Ovary (tissue), 3 donors: Measurements from ENCODE around the gene SANBR.

ENCODE experiments used
- CTCF ChIP-seq, 3 donors: fragments of 450-650 bp in 2 of 3; fragments of 200-600 bp in 1 of 3; IDR thresholded peaks; one replicate each; pipeline versions ENCODE4 v1.5.1 to v1.8.0; 2016 to 2022; ENCODE audit warnings: antibody characterized with exemption in 3 of 3, mild to moderate bottlenecking in 1 of 3
- EP300 ChIP-seq: sonication (generic); formaldehyde crosslinking; IDR thresholded peaks from one replicate; pipeline ENCODE4 v1.6.1; 2017; ENCODE audit warnings: antibody characterized with exemption
- donor health status: DM: no; HTN: no; CAD: no.

GRCh38 chr2:61074100-61074499, 8.4 kb downstream of the SANBR start:
- no peak for TF ChIP-seq EP300
- TF ChIP-seq CTCF (IDR thresholded peaks at IDR 0.05): no peak
